Measurements from ENCODE around the gene SLC1A1.

Gene SLC1A1

GRCh38 chr9:4503103-4503502, 12.8 kb downstream of the SLC1A1 start:
- Histone ChIP-seq H3K36me3 (ENCODE audit: control insufficient read depth, insufficient read depth, low read length) (no peaks in the 10 kb centered on the region), H3K27me3 (ENCODE audit: control insufficient read depth, insufficient read depth, low read length) (no peaks in the 10 kb centered on the region), H3K4me1 (ENCODE audit: control insufficient read depth, insufficient read depth, low read length) (no peaks in the 10 kb centered on the region), H3K4me3 (ENCODE audit: low read depth, low read length) (no peak overlapping the region), H3K27ac (ENCODE audit: low read depth, low read length) (no peak overlapping the region), H3K9me3 (ENCODE audit: control insufficient read depth, insufficient read depth, low read length) (no peaks in the 10 kb centered on the region), H3K9ac (ENCODE audit: low read depth, low read length) (no peak overlapping the region)

GRCh38 chr9:4504250-4504649, 14.0 kb downstream of the SLC1A1 start:
- no peak overlapping the region for H3K4me3 ChIP-seq (ENCODE audit: low read depth, low read length)

GRCh38 chr9:4506490-4506889, 16.2 kb downstream of the SLC1A1 start:
- Histone ChIP-seq H3K9ac (ENCODE audit: low read depth, low read length) (no peak overlapping the region), H3K36me3 (ENCODE audit: control insufficient read depth, insufficient read depth, low read length) (no peaks in the 10 kb centered on the region), H3K27ac (ENCODE audit: low read depth, low read length) (no peak overlapping the region), H3K4me3 (ENCODE audit: low read depth, low read length) (no peak overlapping the region), H3K9me3 (ENCODE audit: control insufficient read depth, insufficient read depth, low read length) (no peaks in the 10 kb centered on the region), H3K27me3 (ENCODE audit: control insufficient read depth, insufficient read depth, low read length) (no peaks in the 10 kb centered on the region), H3K4me1 (ENCODE audit: control insufficient read depth, insufficient read depth, low read length) (peaks cover 5% of the 10 kb centered on the region; the same call in 1 of the 2 replicates)

More at GRCh38 chr9:4504250-4504649, 14.0 kb downstream of the SLC1A1 start:
- no peaks in the 10 kb centered on the region for H3K9me3 ChIP-seq (ENCODE audit: control insufficient read depth, insufficient read depth, low read length)
- H3K36me3 ChIP-seq (ENCODE audit: control insufficient read depth, insufficient read depth, low read length) = no peaks in the 10 kb centered on the region
- no peak overlapping the region for H3K9ac ChIP-seq (ENCODE audit: low read depth, low read length)
- no peaks in the 10 kb centered on the region for H3K27me3 ChIP-seq (ENCODE audit: control insufficient read depth, insufficient read depth, low read length)
- H3K27ac ChIP-seq (ENCODE audit: low read depth, low read length) = no peak overlapping the region
- H3K4me1 ChIP-seq (ENCODE audit: control insufficient read depth, insufficient read depth, low read length) = peaks cover 5% of the 10 kb centered on the region; the same call in 1 of the 2 replicates

GRCh38 chr9:4507306-4508130, 17.2 kb downstream of the SLC1A1 start:
- H3K36me3 ChIP-seq (ENCODE audit: control insufficient read depth, insufficient read depth, low read length) = no peaks in the 10 kb centered on the region
- H3K9ac ChIP-seq (ENCODE audit: low read depth, low read length) = no peak overlapping the region
- peaks cover 5% of the 10 kb centered on the region; the same call in 1 of the 2 replicates for H3K4me1 ChIP-seq (ENCODE audit: control insufficient read depth, insufficient read depth, low read length)
- no peak overlapping the region for H3K27ac ChIP-seq (ENCODE audit: low read depth, low read length)
- H3K9me3 ChIP-seq (ENCODE audit: control insufficient read depth, insufficient read depth, low read length) = no peaks in the 10 kb centered on the region
- no peak overlapping the region for H3K4me3 ChIP-seq (ENCODE audit: low read depth, low read length)
- no peaks in the 10 kb centered on the region for H3K27me3 ChIP-seq (ENCODE audit: control insufficient read depth, insufficient read depth, low read length)

- peaks cover 5% of the 10 kb centered on the region; the same call in 1 of the 2 replicates for H3K4me1 ChIP-seq (ENCODE audit: control insufficient read depth, insufficient read depth, low read length)
- no peak overlapping the region for H3K27ac ChIP-seq (ENCODE audit: low read depth, low read length)
- H3K9me3 ChIP-seq (ENCODE audit: control insufficient read depth, insufficient read depth, low read length) = no peaks in the 10 kb centered on the region
- no peaks in the 10 kb centered on the region for H3K27me3 ChIP-seq (ENCODE audit: control insufficient read depth, insufficient read depth, low read length)
- H3K9ac ChIP-seq (ENCODE audit: low read depth, low read length) = no peak overlapping the region
- H3K4me3 ChIP-seq (ENCODE audit: low read depth, low read length) = no peak overlapping the region
- no peaks in the 10 kb centered on the region for H3K36me3 ChIP-seq (ENCODE audit: control insufficient read depth, insufficient read depth, low read length)
These were observed 18.1 kb downstream of the SLC1A1 start for GRCh38 chr9:4508246-4508906.

- Histone ChIP-seq H3K9me3 (ENCODE audit: control insufficient read depth, insufficient read depth, low read length) (no peaks in the 10 kb centered on the region), H3K27me3 (ENCODE audit: control insufficient read depth, insufficient read depth, low read length) (no peaks in the 10 kb centered on the region), H3K4me1 (ENCODE audit: control insufficient read depth, insufficient read depth, low read length) (peaks cover 9% of the 10 kb centered on the region), H3K9ac (ENCODE audit: low read depth, low read length) (no peak overlapping the region), H3K36me3 (ENCODE audit: control insufficient read depth, insufficient read depth, low read length) (no peaks in the 10 kb centered on the region), H3K27ac (ENCODE audit: low read depth, low read length) (no peak overlapping the region), H3K4me3 (ENCODE audit: low read depth, low read length) (no peak overlapping the region)
These were observed 18.8 kb downstream of the SLC1A1 start for GRCh38 chr9:4508907-4509589.

- no peaks in the 10 kb centered on the region for H3K9me3 ChIP-seq (ENCODE audit: control insufficient read depth, insufficient read depth, low read length)
- no peaks in the 10 kb centered on the region for H3K27me3 ChIP-seq (ENCODE audit: control insufficient read depth, insufficient read depth, low read length)
- H3K4me3 ChIP-seq (ENCODE audit: low read depth, low read length) = no peak overlapping the region
- H3K36me3 ChIP-seq (ENCODE audit: control insufficient read depth, insufficient read depth, low read length) = no peaks in the 10 kb centered on the region
- peaks cover 14% of the 10 kb centered on the region for H3K4me1 ChIP-seq (ENCODE audit: control insufficient read depth, insufficient read depth, low read length)
- no peak overlapping the region for H3K27ac ChIP-seq (ENCODE audit: low read depth, low read length)
- H3K9ac ChIP-seq (ENCODE audit: low read depth, low read length) = no peak overlapping the region
These were observed 19.3 kb downstream of the SLC1A1 start for GRCh38 chr9:4509590-4509984.

GRCh38 chr9:4510546-4511322, 20.5 kb downstream of the SLC1A1 start:
- Histone ChIP-seq H3K27me3 (ENCODE audit: control insufficient read depth, insufficient read depth, low read length) (0 out of 2 replicates have a peak, but pooled peaks cover 2% of the 10 kb centered on the region), H3K36me3 (ENCODE audit: control insufficient read depth, insufficient read depth, low read length) (no peaks in the 10 kb centered on the region), H3K4me1 (ENCODE audit: control insufficient read depth, insufficient read depth, low read length) (peaks cover 25% of the 10 kb centered on the region), H3K27ac (ENCODE audit: low read depth, low read length) (no peak overlapping the region), H3K9ac (ENCODE audit: low read depth, low read length) (no peak overlapping the region), H3K9me3 (ENCODE audit: control insufficient read depth, insufficient read depth, low read length) (no peaks in the 10 kb centered on the region), H3K4me3 (ENCODE audit: low read depth, low read length) (no peak overlapping the region)

GRCh38 chr9:4514252-4515128, 24.2 kb downstream of the SLC1A1 start:
- no peaks in the 10 kb centered on the region for H3K36me3 ChIP-seq (ENCODE audit: control insufficient read depth, insufficient read depth, low read length)
- H3K4me3 ChIP-seq (ENCODE audit: low read depth, low read length) = peak overlapping the region; percentile 20; the same call in 1 of the 2 replicates
- no peaks in the 10 kb centered on the region for H3K9me3 ChIP-seq (ENCODE audit: control insufficient read depth, insufficient read depth, low read length)
- peak overlapping the region; percentile 66 for H3K27ac ChIP-seq (ENCODE audit: low read depth, low read length)
- H3K4me1 ChIP-seq (ENCODE audit: control insufficient read depth, insufficient read depth, low read length) = peaks cover 20% of the 10 kb centered on the region
- 0 out of 2 replicates have a peak, but pooled peaks cover 5% of the 10 kb centered on the region for H3K27me3 ChIP-seq (ENCODE audit: control insufficient read depth, insufficient read depth, low read length)
- no peak overlapping the region for H3K9ac ChIP-seq (ENCODE audit: low read depth, low read length)

GRCh38 chr9:4515958-4516375, 25.7 kb downstream of the SLC1A1 start:
- H3K36me3 ChIP-seq (ENCODE audit: control insufficient read depth, insufficient read depth, low read length) = no peaks in the 10 kb centered on the region
- H3K9ac ChIP-seq (ENCODE audit: low read depth, low read length) = no peak overlapping the region
- H3K4me3 ChIP-seq (ENCODE audit: low read depth, low read length) = no peak overlapping the region
- H3K4me1 ChIP-seq (ENCODE audit: control insufficient read depth, insufficient read depth, low read length) = peaks cover 20% of the 10 kb centered on the region
- no peak overlapping the region for H3K27ac ChIP-seq (ENCODE audit: low read depth, low read length)
- H3K9me3 ChIP-seq (ENCODE audit: control insufficient read depth, insufficient read depth, low read length) = no peaks in the 10 kb centered on the region
- H3K27me3 ChIP-seq (ENCODE audit: control insufficient read depth, insufficient read depth, low read length) = 0 out of 2 replicates have a peak, but pooled peaks cover 5% of the 10 kb centered on the region

All from HUES48 (cell line).